Activated CD4-positive, alpha-beta T cell treated with anti-CD3 and anti-CD28 coated beads, Interleukin-2, Interleukin-4, amounts not matched to agents 100 ng/mL and 50 ng/mL, durations not matched to agents 16 hours and 8 hours (primary cell): Measurements from ENCODE around the gene ZBTB20.
"Not testable (repeated sequence)": the region's sequence is repeated elsewhere in the genome, so short reads cannot be mapped to it uniquely, and the experiment has no call there.

Experiments used
- DNase-seq: peaks from one replicate; pipeline ENCODE4 v3.0.0-alpha.2; 2020; ENCODE audit warnings: low spot score

Gene ZBTB20

GRCh38 chr3:115147329-115148141 is 447 bp upstream of the ZBTB20 start:
- DNase-seq = peak; percentile 97

DNA sequence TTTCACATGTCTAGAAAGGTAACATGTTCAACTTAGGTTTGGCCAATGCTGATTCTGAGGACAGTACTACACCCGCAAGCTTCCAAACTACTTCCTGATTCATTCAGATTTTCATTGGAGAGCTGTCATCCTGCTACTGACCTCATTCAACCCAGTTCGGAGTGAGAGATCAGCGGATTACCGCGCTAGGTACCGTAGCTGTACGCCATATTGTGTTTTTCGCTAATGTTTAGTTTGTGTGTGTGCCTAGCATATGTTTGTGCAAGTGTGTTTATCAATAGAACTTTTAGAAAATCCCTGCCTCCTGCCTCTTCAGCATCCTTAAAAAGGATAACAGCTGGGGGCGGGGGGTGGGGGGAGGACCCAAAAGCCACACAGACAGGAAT is 1.1 kb downstream of the ZBTB20 start:
- peak; percentile 49 for DNase-seq

DNA sequence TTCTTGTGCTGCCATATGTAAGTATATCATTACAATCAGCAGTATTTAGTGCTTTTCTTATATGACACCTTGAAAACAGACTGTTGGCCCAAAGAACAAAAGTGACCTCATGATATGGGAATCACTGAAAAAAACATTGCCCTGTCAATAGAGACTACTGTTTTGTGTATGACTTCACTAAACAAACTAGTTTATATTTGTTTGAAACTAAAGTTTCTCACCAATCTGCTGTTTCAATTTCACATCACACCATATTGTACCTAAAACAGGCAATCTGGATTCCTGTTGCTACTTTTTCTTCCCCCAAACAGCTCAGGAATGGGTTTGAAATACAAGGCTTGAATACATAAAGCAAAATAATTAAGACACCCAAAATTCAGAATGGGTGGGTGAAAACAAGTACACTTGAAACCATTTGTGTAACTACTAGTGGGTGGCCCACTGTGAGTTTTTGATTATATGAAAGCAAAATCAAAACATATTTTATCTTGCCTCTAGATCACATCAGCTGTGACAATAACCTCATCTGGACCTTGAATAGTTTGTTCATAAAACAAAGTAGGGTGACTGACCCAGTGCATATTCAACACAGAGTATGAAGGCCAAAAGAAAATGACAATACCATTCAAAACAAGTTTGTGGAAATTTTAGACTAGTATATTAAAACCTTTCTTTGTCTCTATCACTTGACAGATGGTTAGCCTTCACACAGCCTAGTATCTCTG is 5.9 kb downstream of the ZBTB20 start:
- no peak for DNase-seq

GRCh38 chr3:115139072-115139471 is 8.0 kb downstream of the ZBTB20 start:
- DNase-seq = no peak

GRCh38 chr3:115134648-115135347 is 12.3 kb downstream of the ZBTB20 start:
- no peak for DNase-seq

- DNase-seq = no peak
These were observed 19.9 kb downstream of the ZBTB20 start for GRCh38 chr3:115127208-115127607.

DNA sequence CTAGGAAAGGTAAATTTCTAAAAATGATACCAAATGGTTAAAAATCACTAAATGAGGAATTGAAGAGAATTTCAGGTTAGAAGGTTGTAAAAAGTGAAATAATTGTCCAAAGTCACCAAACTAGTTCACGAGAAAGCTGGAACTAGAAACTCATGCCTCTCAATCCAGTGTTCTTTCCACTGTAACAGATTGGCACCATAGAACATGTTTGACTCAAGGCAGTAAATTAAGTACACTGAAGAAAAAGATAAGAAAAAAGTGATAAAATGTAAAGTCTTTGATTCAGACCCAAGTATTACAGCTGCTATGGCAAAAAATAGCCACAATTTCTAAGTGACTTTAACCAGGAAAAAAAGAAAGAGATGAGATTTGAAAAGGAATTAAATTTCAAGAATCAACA is 26.5 kb downstream of the ZBTB20 start:
- no peak for DNase-seq

GRCh38 chr3:115113367-115113766 is 33.7 kb downstream of the ZBTB20 start:
- no peak for DNase-seq

DNA sequence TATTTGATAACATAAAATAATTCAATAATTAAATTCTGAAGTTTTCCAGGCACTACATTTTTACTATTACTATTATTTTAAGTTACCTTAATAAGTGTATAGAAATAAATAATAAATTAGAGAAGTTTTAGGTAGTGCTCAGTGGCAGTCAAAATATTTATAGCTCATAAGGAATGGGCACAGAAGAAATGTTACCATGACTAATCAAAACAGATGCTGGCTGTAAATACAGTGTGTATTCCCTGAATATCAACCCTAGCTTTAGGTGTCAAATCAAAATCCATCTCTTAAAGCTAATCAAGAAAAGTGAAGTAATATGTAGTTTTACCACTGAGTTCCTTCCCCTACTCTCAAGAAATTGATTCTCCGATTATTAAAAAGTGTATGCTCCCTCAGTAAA is 35.5 kb downstream of the ZBTB20 start:
- DNase-seq = no peak

GRCh38 chr3:115110830-115111229 is 36.3 kb downstream of the ZBTB20 start:
- DNase-seq = no peak

- DNase-seq = not testable (repeated sequence)
These were observed 37.0 kb downstream of the ZBTB20 start for GRCh38 chr3:115110066-115110465.

DNA sequence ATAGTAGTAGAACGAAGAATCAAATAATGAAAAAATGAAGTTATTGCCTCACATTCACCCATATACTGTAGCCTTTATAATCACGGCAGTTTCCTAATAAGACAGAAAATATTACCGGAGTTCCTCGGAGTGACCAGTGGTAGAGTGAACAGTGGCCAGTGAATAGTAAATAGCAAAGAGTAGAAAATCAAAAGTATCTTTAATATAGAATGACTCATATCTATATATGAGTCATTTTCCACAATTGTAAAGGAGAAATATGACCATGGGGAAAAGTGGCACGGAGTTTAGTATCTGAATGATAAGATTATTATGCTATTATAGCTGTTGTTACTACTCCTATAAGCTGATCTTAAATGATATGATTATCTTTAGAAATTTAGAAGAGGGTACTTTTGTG is 38.5 kb downstream of the ZBTB20 start:
- no peak for DNase-seq

DNA sequence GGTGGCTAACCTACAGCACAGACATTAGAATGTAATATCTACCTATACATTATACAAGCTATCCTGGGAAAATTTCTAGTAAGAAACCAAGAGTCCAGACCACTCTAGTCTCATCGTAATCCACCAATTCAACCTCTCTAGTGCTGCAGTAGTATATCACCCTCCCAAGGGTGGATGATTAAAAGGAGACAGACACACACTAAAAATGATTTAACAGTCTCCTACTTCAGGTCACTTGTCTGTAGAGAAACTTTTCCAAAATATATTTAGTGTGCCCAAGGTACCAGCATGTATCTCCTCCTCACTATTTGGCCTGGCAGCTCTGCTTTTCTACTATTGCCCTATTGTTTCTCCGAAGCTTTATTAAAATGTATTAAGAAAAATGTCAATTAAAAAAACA is 45.0 kb downstream of the ZBTB20 start:
- DNase-seq = no peak

DNA sequence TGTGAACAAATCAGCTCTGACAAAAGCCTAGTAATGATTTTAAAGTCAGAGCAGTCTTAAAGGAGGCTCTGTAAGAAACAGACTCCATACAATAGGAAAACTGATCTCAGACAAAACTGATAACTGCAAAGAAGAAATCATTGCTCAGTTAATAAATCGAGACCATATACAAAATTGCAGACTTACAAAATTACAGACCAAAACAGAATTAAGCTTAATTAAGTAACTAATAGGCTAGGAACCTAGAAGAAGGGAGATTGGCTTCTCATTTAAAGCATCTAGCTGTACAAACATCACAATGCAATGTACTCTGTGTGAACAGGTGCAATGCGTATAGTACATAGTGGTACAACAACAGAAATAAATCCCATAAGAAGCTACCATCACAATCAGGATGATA is 46.3 kb downstream of the ZBTB20 start:
- no peak for DNase-seq

DNA sequence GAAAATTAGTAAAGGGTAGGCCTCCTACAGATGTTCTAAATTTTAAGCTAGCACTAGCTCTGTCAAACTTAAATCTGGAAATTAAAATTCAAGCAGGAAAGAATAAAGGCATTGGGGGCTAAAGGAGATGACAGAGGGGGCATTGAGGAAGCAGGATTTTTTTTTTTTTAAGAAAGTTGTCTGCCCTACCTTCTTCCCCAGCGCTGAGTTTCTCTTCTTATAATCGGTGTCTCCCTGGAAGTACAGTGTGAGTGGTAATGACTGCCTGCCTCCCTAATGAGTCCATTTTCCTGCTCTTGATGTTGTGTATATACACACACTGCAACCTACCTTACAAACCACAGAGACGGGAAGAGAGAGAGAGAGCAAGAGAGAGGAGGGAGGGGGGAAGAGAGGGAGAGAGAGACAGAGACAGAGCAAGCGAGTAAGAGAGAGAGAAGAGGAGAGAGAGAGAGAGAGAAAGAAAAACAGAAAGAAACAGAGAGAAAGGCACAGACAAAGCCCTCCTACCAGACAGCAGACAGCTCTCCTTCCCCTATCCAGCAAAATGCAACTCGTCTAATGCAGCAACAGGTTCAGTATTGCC is 47.0 kb downstream of the ZBTB20 start:
- DNase-seq = peak; percentile 47

DNA sequence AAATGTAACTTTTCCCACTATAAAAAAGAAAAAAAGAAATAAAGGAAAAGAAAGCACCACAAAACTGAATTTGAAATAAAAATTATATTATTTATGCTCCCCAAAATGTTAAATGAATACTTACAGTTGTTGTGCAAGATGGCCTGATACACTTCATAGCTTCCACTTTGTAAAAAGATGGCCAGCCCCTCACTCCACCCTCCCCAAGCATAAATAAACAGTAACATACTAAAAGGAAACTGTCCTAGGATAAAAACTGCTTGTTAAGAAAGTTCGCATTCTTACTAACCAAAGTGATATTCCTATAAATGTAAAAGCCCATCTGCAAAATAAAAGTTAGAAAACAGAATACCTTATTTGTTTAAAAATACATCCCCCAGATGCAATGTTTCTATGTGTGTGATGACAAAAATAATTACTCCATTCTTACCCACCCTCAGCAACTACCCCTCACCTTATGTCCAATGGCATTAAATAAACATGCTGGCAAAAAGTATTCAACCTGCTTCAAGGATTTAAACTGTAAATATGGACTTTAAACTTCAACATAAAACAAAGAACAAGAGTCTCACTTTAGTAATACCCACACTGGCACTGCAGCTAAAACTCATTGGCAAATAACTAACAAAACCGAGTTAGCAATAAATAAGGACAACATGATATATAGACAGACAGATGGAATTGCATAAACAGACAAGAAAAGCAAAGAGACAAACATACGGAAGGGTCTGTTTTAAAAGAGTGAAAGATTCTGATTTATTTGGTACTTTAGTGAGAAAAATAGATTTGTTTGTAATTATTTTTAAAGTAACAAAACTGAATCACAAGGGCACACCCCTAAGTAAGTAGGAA is 47.7 kb downstream of the ZBTB20 start:
- DNase-seq = no peak

DNA sequence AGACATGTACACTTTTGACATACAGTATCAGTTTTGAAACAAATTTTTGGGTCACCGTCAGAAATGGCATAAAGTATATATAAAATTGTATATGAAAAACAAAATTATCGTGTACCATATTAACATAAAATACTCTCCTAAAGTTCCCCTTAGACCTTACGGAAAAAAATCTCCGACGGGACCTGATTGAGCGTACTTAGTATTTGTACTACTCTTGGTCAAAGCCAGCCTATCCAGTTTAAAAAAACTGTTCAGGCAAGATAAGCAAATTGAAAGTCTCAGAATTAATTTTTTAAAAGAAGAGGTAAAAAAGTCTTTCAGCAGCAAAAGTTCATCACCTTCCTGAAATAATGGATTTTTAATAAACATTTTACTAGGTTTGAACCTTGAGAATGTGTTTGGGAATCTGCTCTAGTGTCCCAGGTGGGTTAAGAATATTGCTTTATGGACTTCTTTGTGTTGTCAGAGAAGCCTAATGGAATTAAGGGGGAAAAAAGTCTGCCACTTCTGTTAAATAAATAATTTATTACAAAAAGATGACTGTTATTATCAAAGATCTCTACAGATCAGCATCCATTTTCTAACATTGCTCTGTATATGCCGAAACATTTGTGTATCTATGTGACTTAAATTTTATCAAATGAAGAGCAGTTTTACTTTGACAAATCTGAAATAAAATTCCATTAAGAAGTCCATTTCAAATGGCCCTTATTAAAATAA is 48.6 kb downstream of the ZBTB20 start:
- DNase-seq = no peak

- no peak for DNase-seq
These were observed 51.9 kb downstream of the ZBTB20 start for GRCh38 chr3:115095236-115095635.

GRCh38 chr3:115092220-115092791 is 54.8 kb downstream of the ZBTB20 start:
- DNase-seq = peak; percentile 35

DNA sequence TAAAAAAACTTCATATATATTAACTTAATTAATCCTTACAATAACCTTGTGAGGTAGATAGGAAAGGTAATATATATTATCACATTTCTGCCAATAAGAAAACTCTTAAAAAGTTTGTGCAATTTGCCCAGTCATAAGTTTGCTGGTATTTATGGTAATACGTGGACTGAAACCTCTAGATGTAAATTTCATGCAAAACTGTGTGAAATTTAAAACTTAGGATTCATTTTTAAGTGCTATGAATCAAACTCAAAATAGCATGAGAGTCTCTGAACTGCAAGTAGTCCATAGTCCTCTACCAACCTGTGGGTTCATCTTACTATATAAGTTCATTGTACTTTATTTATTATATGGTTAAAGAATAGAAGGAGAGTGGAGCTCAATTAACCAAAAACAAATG is 56.4 kb downstream of the ZBTB20 start:
- DNase-seq = no peak

GRCh38 chr3:115089481-115089880 is 57.6 kb downstream of the ZBTB20 start:
- no peak for DNase-seq
